NB4 (cell line): ENCODE results near the gene PTX3.

ENCODE experiments used
- CTCF ChIP-seq: IDR thresholded peaks from one replicate; pipeline ENCODE4 v1.5.1; 2012; ENCODE audit warnings: low read depth, low read length
- POLR2A ChIP-seq: IDR thresholded peaks from 2 replicates; pipeline ENCODE4 v1.6.1; 2011; ENCODE audit warnings: mild to moderate bottlenecking; ENCODE audit not compliant: insufficient read length; ENCODE audit errors: extremely low read depth

GRCh38 chr3:157452097-157452496 lies 15.4 kb downstream of the PTX3 start:
- TF ChIP-seq CTCF (no peak), POLR2A (no peak)
